ENCODE measurements around the gene ELP6.

ELP6 gene

GRCh38 chr3:47504113-47504512 is 9.4 kb downstream of the ELP6 start:
- H3K4me1 ChIP-seq, result no peaks in the 10 kb centered on the region
- no peak overlapping the region for H3K9ac ChIP-seq
- no peaks in the 10 kb centered on the region for H3K27me3 ChIP-seq (ENCODE audit: control insufficient read depth, insufficient read depth, low read length)
- no peaks in the 10 kb centered on the region for H3K36me3 ChIP-seq (ENCODE audit: control insufficient read depth, insufficient read depth, low read length)
- H2AFZ ChIP-seq, result no peak overlapping the region
- H3K9me3 ChIP-seq (ENCODE audit: control insufficient read depth, low read length), result no peaks in the 10 kb centered on the region
- no peak overlapping the region for H3K4me3 ChIP-seq (ENCODE audit: low read depth, low read length)
- H3K79me2 ChIP-seq, result no peaks in the 10 kb centered on the region
- no peak overlapping the region for H3K27ac ChIP-seq
- H3K4me2 ChIP-seq (ENCODE audit: low read length), result no peak overlapping the region
- TF ChIP-seq CTCF (IDR thresholded peaks at IDR 0.05), result no peak

GRCh38 chr3:47503033-47503432 is 10.5 kb downstream of the ELP6 start:
- H3K4me2 ChIP-seq (ENCODE audit: low read length), result no peak overlapping the region
- H3K36me3 ChIP-seq (ENCODE audit: control insufficient read depth, insufficient read depth, low read length), result no peaks in the 10 kb centered on the region
- no peaks in the 10 kb centered on the region for H3K9me3 ChIP-seq (ENCODE audit: control insufficient read depth, low read length)
- H3K4me3 ChIP-seq (ENCODE audit: low read depth, low read length), result no peak overlapping the region
- no peak overlapping the region for H3K9ac ChIP-seq
- no peak for TF ChIP-seq CTCF (IDR thresholded peaks at IDR 0.05)
- no peaks in the 10 kb centered on the region for H3K79me2 ChIP-seq
- H3K4me1 ChIP-seq, result no peaks in the 10 kb centered on the region
- no peaks in the 10 kb centered on the region for H3K27me3 ChIP-seq (ENCODE audit: control insufficient read depth, insufficient read depth, low read length)
- H2AFZ ChIP-seq, result no peak overlapping the region
- no peak overlapping the region for H3K27ac ChIP-seq

- Histone ChIP-seq H3K27ac (no peak overlapping the region), H3K4me2 (ENCODE audit: low read length) (no peak overlapping the region), H2AFZ (no peak overlapping the region), H3K79me2 (no peaks in the 10 kb centered on the region), H3K27me3 (ENCODE audit: control insufficient read depth, insufficient read depth, low read length) (no peaks in the 10 kb centered on the region), H3K9me3 (ENCODE audit: control insufficient read depth, low read length) (no peaks in the 10 kb centered on the region), H3K9ac (no peak overlapping the region), H3K36me3 (ENCODE audit: control insufficient read depth, insufficient read depth, low read length) (no peaks in the 10 kb centered on the region), H3K4me3 (ENCODE audit: low read depth, low read length) (no peak overlapping the region), H3K4me1 (no peaks in the 10 kb centered on the region)
- no peak for TF ChIP-seq CTCF (IDR thresholded peaks at IDR 0.05)
These were observed 16.6 kb downstream of the ELP6 start for GRCh38 chr3:47496892-47497291.

- no peak overlapping the region for H3K27ac ChIP-seq
These were observed 17.6 kb downstream of the ELP6 start for GRCh38 chr3:47495886-47496285.

More at GRCh38 chr3:47495886-47496285, 17.6 kb downstream of the ELP6 start:
- Histone ChIP-seq H3K27me3 (ENCODE audit: control insufficient read depth, insufficient read depth, low read length) (no peaks in the 10 kb centered on the region), H3K36me3 (ENCODE audit: control insufficient read depth, insufficient read depth, low read length) (no peaks in the 10 kb centered on the region), H3K4me1 (no peaks in the 10 kb centered on the region), H3K9me3 (ENCODE audit: control insufficient read depth, low read length) (no peaks in the 10 kb centered on the region), H3K4me2 (ENCODE audit: low read length) (no peak overlapping the region), H3K9ac (no peak overlapping the region), H2AFZ (no peak overlapping the region), H3K79me2 (no peaks in the 10 kb centered on the region), H3K4me3 (ENCODE audit: low read depth, low read length) (no peak overlapping the region)
- TF ChIP-seq CTCF (IDR thresholded peaks at IDR 0.05), result no peak

All from parathyroid adenoma (tissue), 2 donors.